DOHH2 (cell line): ENCODE measurements around the gene MFAP4.

Experiments used
- CTCF ChIP-seq: fragments of 200-600 bp; sonication (generic); IDR thresholded peaks from one replicate; pipeline ENCODE4 v1.5.1; 2014; ENCODE audit warnings: antibody characterized with exemption, mild to moderate bottlenecking, low read depth, low read length; ENCODE audit not compliant: poor library complexity, severe bottlenecking
- EZH2phosphoT487 ChIP-seq: fragments of 200-600 bp; sonication (generic); IDR thresholded peaks from 2 replicates; pipeline ENCODE4 v1.6.1; 2017; ENCODE audit warnings: borderline replicate concordance, mild to moderate bottlenecking, antibody characterized with exemption, low read length, moderate library complexity, mixed read lengths

- no peak for TF ChIP-seq CTCF
- no peak for TF ChIP-seq EZH2phosphoT487
These were observed 31.4 kb upstream of the MFAP4 start for GRCh38 chr17:19418251-19418992.
